CD4-positive, alpha-beta T cell treated with Interleukin-17A for 4 hours (primary cell): Measurements from ENCODE around the gene PTGDR2.

ENCODE experiments used
- DNase-seq: peaks from one replicate; pipeline ENCODE4 v3.0.0-alpha.2; 2020; ENCODE audit warnings: mixed read lengths

PTGDR2 gene

DNA sequence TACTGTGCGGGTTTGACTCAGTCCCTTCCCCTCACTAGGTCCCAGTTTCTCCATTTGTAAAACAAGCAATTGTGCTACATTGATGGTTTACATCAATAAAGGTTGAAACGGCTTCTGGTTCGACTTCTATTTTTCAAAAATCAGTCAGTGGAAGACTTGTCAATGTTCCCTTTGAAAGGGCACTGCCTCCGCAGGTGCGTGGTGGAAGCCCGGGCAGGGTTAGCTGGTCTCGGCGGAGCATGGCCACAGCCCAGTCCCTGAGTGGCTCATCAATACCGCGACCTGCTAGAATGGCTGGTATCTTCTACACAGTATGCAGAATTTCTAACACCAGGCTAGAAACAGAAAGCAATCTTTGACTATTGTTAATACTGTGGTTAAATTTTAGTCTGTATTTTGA is 54.6 kb downstream of the PTGDR2 start:
- DNase-seq = no peak
